HepG2 (cell line): ENCODE data around the gene ENO1. TPM values are rescaled to one million over a fixed set of nuclear protein-coding genes. Genes with fewer than 3 reads are reported as not detected.

ENCODE experiments used
- ARNTL ChIP-seq: sonication (generic); formaldehyde crosslinking; IDR thresholded peaks from 2 replicates; pipeline ENCODE4 v1.4.0; 2020; ENCODE audit warnings: mild to moderate bottlenecking, missing genetic modification reagents
- ATF7-NPFF ChIP-seq: sonication (generic); formaldehyde crosslinking; IDR thresholded peaks from 2 replicates; pipeline ENCODE4 v1.8.1; 2023; ENCODE audit warnings: mild to moderate bottlenecking, low read depth, missing genetic modification reagents, moderate library complexity
- BCL6 ChIP-seq: IDR thresholded peaks from 2 replicates; pipeline ENCODE4 v1.6.1; 2016; ENCODE audit warnings: missing genetic modification reagents, missing compliant biosample characterization
- EP300 ChIP-seq, 3 experiments: sonication (generic) in 1 of 3; formaldehyde crosslinking in 1 of 3; IDR thresholded peaks; 2 replicates each; pipeline versions ENCODE4 v1.5.1 to v1.6.1; 2011 to 2020; ENCODE audit warnings: low read depth in 2 of 3, low read length in 2 of 3, borderline replicate concordance in 1 of 3, improper control_type of control experiment in 1 of 3, mild to moderate bottlenecking in 1 of 3, missing genetic modification reagents in 1 of 3, moderate library complexity in 1 of 3
- GATAD2A ChIP-seq: IDR thresholded peaks from 2 replicates; pipeline ENCODE4 v1.6.1; 2016
- HNF4G ChIP-seq, 2 experiments: sonication (generic) in 1 of 2; formaldehyde crosslinking in 1 of 2; IDR thresholded peaks; 2 replicates each; pipeline versions ENCODE4 v1.4.0 to v1.6.1; 2011 to 2020; ENCODE audit warnings: borderline replicate concordance in 2 of 2, low read depth in 2 of 2, mild to moderate bottlenecking in 2 of 2, low read length in 1 of 2, missing genetic modification reagents in 1 of 2, moderate library complexity in 1 of 2
- KLF11 ChIP-seq: IDR thresholded peaks from 2 replicates; pipeline ENCODE4 v1.6.1; 2016; ENCODE audit warnings: missing compliant biosample characterization
- NCOA2 ChIP-seq: sonication (generic); formaldehyde crosslinking; IDR thresholded peaks from 2 replicates; pipeline ENCODE4 v1.8.0; 2022; ENCODE audit warnings: inconsistent platforms
- RBAK ChIP-seq: sonication (generic); formaldehyde crosslinking; IDR thresholded peaks from 2 replicates; pipeline ENCODE4 v1.5.1; 2020; ENCODE audit warnings: mild to moderate bottlenecking, missing genetic modification reagents
- RBM22 ChIP-seq: fragments of 200-400 bp; formaldehyde crosslinking; optimal IDR thresholded peaks from 2 replicates; pipeline ENCODE3; 2017; ENCODE audit warnings: mild to moderate bottlenecking, low read length, moderate library complexity
- SAP130 ChIP-seq: IDR thresholded peaks from 2 replicates; pipeline ENCODE4 v1.6.1; 2016; ENCODE audit warnings: low read depth
- SOX13 ChIP-seq, 3 experiments: fragments of 450-650 bp in 1 of 3; sonication (generic) in 1 of 3; formaldehyde crosslinking in 1 of 3; IDR thresholded peaks in 2 of 3; conservative IDR thresholded peaks in 1 of 3; 2 replicates each; pipeline versions ENCODE4 v1.5.0 to v1.6.1; 2016 to 2020; ENCODE audit warnings: antibody characterized with exemption in 1 of 3, mild to moderate bottlenecking in 1 of 3, missing compliant biosample characterization in 1 of 3, missing genetic modification reagents in 1 of 3, moderate library complexity in 1 of 3
- ZNF317 ChIP-seq: sonication (generic); formaldehyde crosslinking; IDR thresholded peaks from 2 replicates; pipeline ENCODE4 v1.5.0; 2020; ENCODE audit warnings: mild to moderate bottlenecking, missing genetic modification reagents
- ZNF557 ChIP-seq: sonication (generic); formaldehyde crosslinking; IDR thresholded peaks from 2 replicates; pipeline ENCODE4 v1.4.0; 2020; ENCODE audit warnings: missing genetic modification reagents
- ZNF782 ChIP-seq: sonication (generic); formaldehyde crosslinking; IDR thresholded peaks from 2 replicates; pipeline ENCODE4 v1.4.0; 2020; ENCODE audit warnings: missing genetic modification reagents, mild to moderate bottlenecking, borderline replicate concordance
- ZZZ3 ChIP-seq: sonication (generic); formaldehyde crosslinking; IDR thresholded peaks from 2 replicates; pipeline ENCODE4 v1.4.0; 2020; ENCODE audit warnings: missing genetic modification reagents, mild to moderate bottlenecking, borderline replicate concordance
- polyA plus RNA-seq, 8 experiments: library from polyadenylated mRNA; depleted of rRNA in 3 of 8; stranded (reverse) in 7 of 8; unstranded in 1 of 8; fragments of >200 nt; fragmentation: Illumina TruSeq in 4 of 8; extraction: Trizol in 4 of 8; gene quantifications; 2 replicates each; pipeline versions ENCODE4 v1.2.1 to v1.2.3, GENCODE V29; 2011 to 2016; ENCODE audit warnings: low read depth in 4 of 8, missing spikeins in 1 of 8, mixed read lengths in 1 of 8; ENCODE audit not compliant: insufficient read depth in 1 of 8
- total RNA-seq, 5 experiments: library from RNA; depleted of rRNA; stranded (reverse); fragments of >200 nt; fragmentation: Illumina TruSeq; extraction: Trizol; gene quantifications; 2 replicates each; pipeline ENCODE4 v1.2.3, GENCODE V29; 2016; ENCODE audit warnings: low read depth in 1 of 5
- TF ChIP-seq, protein P1 (sequence below): sonication (generic); formaldehyde crosslinking; conservative IDR thresholded peaks from 2 replicates; pipeline ENCODE4 v1.4.0; 2020; ENCODE audit warnings: missing genetic modification reagents
- TF ChIP-seq, protein P2 (sequence below): sonication (generic); formaldehyde crosslinking; IDR thresholded peaks from 2 replicates; pipeline ENCODE4 v1.8.0; 2022; ENCODE audit warnings: missing genetic modification reagents, mild to moderate bottlenecking, moderate library complexity, borderline replicate concordance
- TF ChIP-seq, protein P3 (sequence below): sonication (generic); formaldehyde crosslinking; conservative IDR thresholded peaks from 2 replicates; pipeline ENCODE4 v1.4.0; 2020; ENCODE audit warnings: mild to moderate bottlenecking, missing genetic modification reagents, moderate library complexity
- TF ChIP-seq, protein P4 (sequence below): sonication (generic); formaldehyde crosslinking; IDR thresholded peaks from 2 replicates; pipeline ENCODE4 v1.4.0; 2020; ENCODE audit warnings: missing genetic modification reagents, low read depth, mild to moderate bottlenecking, borderline replicate concordance

ENO1 gene
- total and polyA plus RNA-seq, 2 of the 13 experiments (the other 11 are each of a cell fraction or from before 2014, with no cell fraction given), result 1,559 to 3,103 TPM

DNA sequence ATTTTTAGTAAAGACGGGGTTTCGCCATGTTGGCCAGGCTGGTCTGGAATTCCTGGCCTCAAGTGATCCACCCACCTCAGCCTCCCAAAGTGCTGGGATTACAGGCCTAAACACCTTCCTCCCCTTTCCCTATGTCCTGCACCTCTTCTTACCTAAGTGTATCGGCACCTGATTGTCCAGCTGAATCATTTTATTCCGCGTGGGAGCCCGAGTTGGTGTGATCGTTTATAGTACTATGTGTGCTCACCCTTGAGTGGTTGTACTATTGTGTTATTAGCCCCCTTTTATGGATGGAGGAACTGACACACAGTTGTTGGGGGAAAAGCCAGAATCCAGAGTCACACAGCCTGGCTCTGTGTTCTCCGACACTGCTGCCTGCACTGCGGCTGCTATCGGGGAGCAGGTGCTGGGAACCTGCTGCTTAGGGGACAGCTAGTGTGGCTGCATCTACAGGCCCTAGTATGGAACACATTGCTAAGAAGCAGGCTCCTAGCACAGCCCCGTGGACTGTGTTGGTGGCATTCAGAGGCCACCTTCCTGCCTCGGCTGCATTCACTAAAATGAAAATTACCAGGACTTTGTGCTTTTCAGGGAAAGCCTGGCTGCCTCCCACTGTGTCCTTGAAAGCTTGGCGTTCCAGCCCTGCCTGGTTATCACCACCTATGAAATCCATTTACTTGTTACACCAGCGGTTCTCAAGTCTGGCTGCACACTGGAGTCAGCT lies 21.6 kb downstream of the ENO1 start (continued):
- TF ChIP-seq, protein P1, sequence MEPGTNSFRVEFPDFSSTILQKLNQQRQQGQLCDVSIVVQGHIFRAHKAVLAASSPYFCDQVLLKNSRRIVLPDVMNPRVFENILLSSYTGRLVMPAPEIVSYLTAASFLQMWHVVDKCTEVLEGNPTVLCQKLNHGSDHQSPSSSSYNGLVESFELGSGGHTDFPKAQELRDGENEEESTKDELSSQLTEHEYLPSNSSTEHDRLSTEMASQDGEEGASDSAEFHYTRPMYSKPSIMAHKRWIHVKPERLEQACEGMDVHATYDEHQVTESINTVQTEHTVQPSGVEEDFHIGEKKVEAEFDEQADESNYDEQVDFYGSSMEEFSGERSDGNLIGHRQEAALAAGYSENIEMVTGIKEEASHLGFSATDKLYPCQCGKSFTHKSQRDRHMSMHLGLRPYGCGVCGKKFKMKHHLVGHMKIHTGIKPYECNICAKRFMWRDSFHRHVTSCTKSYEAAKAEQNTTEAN (CRISPR knock-in tag), result no peak
- TF ChIP-seq EP300 (IDR thresholded peaks at IDR 0.05; ENCODE audit: low read depth in 2 of 2, low read length in 2 of 2) (no peak; a peak in 1 of 4 replicates), EP300 (CRISPR knock-in tag; IDR thresholded peaks at IDR 0.05; ENCODE audit: borderline replicate concordance) (no peak), ZNF782 (CRISPR knock-in tag) (no peak), NCOA2 (CRISPR knock-in tag) (peak; percentile 43), ZNF557 (no peak), ATF7-NPFF (no peak; the same call in 1 of the 2 replicates), ARNTL (CRISPR knock-in tag) (no peak), KLF11 (CRISPR knock-in tag) (no peak), ZZZ3 (no peak), RBM22 (peak; percentile 51), SAP130 (CRISPR knock-in tag) (peak; percentile 54; the same call in 1 of the 2 replicates), ZNF317 (CRISPR knock-in tag) (no peak), RBAK (CRISPR knock-in tag) (no peak), SOX13 (IDR thresholded peaks at IDR 0.05) (no peak), SOX13 (CRISPR knock-in tag; conservative IDR thresholded peaks at IDR 0.05 in 1 of 2, IDR thresholded peaks at IDR 0.05 in 1 of 2) (peak in 1 of 2 experiments; percentile 61; a peak in 1 of 4 replicates), HNF4G (IDR thresholded peaks at IDR 0.05; ENCODE audit: borderline replicate concordance, low read depth, low read length) (0 out of 2 replicates have a peak, but pooled peaks have one; percentile 10), HNF4G (CRISPR knock-in tag; IDR thresholded peaks at IDR 0.05; ENCODE audit: borderline replicate concordance, low read depth) (no peak), BCL6 (peak; percentile 99), GATAD2A (peak; percentile 77)
- TF ChIP-seq, protein P2, sequence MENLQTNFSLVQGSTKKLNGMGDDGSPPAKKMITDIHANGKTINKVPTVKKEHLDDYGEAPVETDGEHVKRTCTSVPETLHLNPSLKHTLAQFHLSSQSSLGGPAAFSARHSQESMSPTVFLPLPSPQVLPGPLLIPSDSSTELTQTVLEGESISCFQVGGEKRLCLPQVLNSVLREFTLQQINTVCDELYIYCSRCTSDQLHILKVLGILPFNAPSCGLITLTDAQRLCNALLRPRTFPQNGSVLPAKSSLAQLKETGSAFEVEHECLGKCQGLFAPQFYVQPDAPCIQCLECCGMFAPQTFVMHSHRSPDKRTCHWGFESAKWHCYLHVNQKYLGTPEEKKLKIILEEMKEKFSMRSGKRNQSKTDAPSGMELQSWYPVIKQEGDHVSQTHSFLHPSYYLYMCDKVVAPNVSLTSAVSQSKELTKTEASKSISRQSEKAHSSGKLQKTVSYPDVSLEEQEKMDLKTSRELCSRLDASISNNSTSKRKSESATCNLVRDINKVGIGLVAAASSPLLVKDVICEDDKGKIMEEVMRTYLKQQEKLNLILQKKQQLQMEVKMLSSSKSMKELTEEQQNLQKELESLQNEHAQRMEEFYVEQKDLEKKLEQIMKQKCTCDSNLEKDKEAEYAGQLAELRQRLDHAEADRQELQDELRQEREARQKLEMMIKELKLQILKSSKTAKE, result no peak; the same call in 1 of the 2 replicates
- TF ChIP-seq, protein P3, sequence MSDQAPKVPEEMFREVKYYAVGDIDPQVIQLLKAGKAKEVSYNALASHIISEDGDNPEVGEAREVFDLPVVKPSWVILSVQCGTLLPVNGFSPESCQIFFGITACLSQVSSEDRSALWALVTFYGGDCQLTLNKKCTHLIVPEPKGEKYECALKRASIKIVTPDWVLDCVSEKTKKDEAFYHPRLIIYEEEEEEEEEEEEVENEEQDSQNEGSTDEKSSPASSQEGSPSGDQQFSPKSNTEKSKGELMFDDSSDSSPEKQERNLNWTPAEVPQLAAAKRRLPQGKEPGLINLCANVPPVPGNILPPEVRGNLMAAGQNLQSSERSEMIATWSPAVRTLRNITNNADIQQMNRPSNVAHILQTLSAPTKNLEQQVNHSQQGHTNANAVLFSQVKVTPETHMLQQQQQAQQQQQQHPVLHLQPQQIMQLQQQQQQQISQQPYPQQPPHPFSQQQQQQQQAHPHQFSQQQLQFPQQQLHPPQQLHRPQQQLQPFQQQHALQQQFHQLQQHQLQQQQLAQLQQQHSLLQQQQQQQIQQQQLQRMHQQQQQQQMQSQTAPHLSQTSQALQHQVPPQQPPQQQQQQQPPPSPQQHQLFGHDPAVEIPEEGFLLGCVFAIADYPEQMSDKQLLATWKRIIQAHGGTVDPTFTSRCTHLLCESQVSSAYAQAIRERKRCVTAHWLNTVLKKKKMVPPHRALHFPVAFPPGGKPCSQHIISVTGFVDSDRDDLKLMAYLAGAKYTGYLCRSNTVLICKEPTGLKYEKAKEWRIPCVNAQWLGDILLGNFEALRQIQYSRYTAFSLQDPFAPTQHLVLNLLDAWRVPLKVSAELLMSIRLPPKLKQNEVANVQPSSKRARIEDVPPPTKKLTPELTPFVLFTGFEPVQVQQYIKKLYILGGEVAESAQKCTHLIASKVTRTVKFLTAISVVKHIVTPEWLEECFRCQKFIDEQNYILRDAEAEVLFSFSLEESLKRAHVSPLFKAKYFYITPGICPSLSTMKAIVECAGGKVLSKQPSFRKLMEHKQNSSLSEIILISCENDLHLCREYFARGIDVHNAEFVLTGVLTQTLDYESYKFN, result peak; percentile 36; the same call in 1 of the 2 replicates
- TF ChIP-seq, protein P4, sequence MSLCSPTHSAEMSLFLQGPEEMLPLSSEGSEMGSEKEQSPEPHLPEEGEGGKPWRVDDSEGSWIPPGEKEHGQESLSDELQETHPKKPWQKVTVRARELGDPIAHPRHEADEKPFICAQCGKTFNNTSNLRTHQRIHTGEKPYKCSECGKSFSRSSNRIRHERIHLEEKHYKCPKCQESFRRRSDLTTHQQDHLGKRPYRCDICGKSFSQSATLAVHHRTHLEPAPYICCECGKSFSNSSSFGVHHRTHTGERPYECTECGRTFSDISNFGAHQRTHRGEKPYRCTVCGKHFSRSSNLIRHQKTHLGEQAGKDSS (CRISPR knock-in tag), result peak; percentile 52; the same call in 1 of the 2 replicates
